ENCODE data around the gene STRADB.
"Not testable (repeated sequence)": the region's sequence is repeated elsewhere in the genome, so short reads cannot be mapped to it uniquely, and the experiment has no call there.

The STRADB gene

GRCh38 chr2:201430322-201430721 lies 21.2 kb upstream of the STRADB start:
- DNase-seq (ENCODE audit: low read depth, low spot score) = not testable (repeated sequence)

- no peak for DNase-seq (ENCODE audit: low read depth, low spot score)
Measured at GRCh38 chr2:201430839-201431238, 20.7 kb upstream of the STRADB start.

DNA sequence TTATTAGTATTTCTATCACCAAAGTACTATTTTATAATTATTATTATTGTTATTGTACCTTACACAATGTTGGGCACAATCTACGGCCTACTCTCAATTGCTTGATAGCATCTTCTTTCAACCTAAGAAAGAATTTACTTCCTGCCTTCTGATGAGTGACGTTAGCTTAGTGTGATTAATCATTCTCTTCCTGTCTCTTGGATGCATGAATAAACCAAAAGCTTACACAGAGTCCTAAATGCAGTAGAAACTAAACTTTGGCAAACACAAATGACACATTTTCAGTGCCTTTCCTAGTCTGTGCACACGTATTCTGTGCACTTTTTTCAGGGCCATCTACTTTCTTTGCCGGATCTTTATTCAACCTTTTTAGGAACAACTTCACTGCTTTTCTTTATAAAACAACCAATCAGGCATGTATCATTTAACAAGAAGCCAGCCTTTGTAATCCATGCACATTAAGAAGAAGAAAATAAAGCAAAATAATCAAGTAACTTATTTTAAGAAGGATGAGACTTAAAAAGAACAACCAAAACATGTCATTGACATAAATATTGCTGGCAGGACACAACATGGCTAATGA lies 19.4 kb upstream of the STRADB start:
- DNase-seq (ENCODE audit: low read depth, low spot score) = no peak

GRCh38 chr2:201432621-201433393 lies 18.7 kb upstream of the STRADB start:
- peak; percentile 9 for DNase-seq (ENCODE audit: low read depth, low spot score)

GRCh38 chr2:201433394-201433995 lies 18.0 kb upstream of the STRADB start:
- no peak for DNase-seq (ENCODE audit: low read depth, low spot score)

- no peak for DNase-seq (ENCODE audit: low read depth, low spot score)
Measured at GRCh38 chr2:201436141-201436540, 15.4 kb upstream of the STRADB start.

DNA sequence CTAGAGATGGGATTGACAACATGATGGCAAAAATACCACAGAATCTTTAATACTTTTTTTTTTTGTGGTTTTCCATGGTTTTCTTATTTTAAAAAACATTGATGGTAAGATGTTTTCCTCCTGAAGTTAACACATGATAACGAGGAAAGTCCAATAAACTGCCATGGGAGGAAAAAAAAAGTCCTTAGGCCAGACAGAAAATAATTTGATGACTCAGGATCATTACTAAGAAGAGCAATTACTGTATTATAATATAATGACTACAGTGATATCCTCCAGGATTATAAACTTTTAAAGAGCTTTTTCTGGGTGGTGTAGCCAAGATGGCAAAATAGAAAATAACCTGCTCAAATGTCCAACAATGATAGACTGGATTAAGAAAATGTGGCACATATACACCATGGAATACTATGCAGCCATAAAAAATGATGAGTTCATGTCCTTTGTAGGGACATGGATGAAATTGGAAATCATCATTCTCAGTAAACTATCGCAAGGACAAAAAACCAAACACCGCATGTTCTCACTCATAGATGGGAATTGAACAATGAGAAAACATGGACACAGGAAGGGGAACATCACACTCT lies 12.1 kb upstream of the STRADB start:
- DNase-seq (ENCODE audit: low read depth, low spot score) = not testable (repeated sequence)

DNA sequence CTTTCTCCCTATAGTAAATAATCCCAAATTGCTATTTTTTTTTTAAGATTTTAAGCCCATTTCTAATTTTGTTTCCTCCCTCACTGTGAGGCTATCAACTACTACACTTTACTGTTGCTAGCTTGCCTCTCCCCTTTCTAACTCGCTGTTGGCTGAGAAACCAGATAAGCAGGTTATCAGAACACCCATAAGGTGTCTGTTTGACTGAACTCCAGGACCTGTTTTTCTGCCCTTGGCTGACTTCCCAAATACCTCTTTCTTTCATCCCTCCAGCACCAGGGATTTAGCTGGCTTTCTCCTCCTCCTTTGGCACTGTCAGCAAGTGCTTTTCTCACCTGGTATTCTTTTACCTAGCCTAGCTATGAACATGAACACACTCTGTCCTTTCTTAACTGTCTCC lies 11.4 kb upstream of the STRADB start:
- peak; percentile 87 for DNase-seq (ENCODE audit: low read depth, low spot score)

- DNase-seq (ENCODE audit: low read depth, low spot score) = no peak
Measured at GRCh38 chr2:201441409-201441808, 10.1 kb upstream of the STRADB start.

DNA sequence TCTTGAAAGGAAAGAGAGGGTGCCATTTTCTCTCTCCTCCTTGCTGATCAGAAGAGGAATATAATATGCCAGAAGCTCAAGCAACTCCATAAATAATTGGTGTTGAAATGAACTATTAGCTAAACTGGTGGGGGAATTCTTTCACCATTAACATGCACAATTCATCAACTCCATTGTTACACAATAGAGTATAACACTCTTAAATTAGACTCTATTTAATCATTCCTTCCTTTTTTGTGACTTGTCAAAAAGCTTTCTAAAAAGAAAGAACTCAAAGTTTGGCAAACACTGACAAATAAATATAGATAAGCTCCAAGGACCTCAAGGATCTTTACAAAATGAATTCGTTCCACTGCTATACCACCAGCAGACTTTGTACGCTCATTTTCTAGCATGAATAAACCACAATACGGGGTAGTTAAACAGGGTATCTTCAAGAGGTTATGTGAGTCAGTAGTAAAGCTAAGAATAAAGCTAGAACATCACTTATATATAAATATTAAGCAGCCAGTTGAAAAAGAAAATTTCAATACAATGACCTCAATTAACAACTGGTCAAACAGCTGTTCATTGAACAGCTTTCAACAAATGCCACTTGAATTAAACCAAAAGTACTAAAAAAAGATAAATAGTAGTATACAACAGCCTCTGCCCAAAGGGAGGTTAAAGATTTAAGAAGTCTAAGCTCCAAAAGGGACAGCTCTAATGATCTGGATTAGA lies 6.6 kb upstream of the STRADB start:
- DNase-seq (ENCODE audit: low read depth, low spot score) = no peak

DNA sequence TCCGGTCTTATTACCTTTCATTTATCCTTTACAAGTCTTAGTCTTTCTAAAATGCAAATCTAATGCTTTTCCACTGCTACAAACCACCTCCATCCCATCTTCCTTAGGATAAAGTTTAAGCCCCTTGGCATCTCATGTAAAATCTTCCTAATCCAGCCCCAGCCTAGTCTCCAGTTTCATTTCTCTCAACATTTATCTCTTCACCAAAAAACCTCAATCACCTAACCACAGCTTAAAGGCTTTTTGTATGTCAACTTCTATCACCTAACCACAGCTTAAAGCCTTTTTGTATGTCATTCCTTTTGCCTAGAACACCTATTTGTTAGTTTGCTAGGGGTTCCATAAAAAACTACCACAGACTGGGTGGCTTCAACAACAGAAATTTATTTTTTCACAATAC lies 4.5 kb upstream of the STRADB start:
- DNase-seq (ENCODE audit: low read depth, low spot score) = no peak

DNA sequence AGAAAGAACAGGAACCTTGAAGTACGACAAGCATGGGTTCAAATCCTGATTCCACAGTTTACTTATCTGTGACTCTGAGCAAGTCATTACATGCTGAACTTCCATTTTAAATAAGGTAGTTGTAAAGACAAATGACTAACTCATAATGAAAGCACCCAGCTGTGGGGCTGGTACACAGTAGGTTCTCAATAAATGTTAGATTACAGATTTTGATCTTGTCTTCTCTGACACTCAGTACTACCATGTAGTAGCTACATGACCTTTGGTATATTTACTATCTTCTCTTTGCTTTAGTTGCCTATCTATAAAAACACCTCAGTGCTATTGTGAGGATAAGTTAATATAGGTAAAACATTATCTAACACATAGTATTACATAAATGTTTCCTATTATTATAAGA lies 3.5 kb upstream of the STRADB start:
- no peak for DNase-seq (ENCODE audit: low read depth, low spot score)

DNA sequence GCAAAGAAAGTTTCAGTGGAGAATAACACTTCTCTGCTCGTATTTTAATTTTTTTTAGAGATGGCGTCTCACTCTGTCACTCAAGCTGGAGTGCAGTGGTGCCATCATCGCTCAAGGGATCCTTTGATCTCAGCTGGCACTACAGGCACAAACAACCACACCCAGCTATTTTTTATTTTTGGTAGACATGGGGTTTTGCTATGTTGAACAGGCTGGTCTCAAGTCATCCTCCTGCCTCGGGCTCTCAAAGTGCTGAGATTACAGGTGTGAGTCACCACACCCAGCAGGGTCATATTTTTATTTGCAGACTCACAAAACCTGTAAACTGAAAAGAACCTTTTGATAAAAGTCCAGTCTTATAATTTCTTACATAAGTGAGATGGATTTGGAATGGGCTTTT lies 2.8 kb upstream of the STRADB start:
- DNase-seq (ENCODE audit: low read depth, low spot score) = no peak

- no peak for DNase-seq (ENCODE audit: low read depth, low spot score)
Measured at GRCh38 chr2:201450954-201451291, 617 bp upstream of the STRADB start.

- DNase-seq (ENCODE audit: low read depth, low spot score) = no peak
Measured at GRCh38 chr2:201452058-201452921, 750 bp downstream of the STRADB start.

DNA sequence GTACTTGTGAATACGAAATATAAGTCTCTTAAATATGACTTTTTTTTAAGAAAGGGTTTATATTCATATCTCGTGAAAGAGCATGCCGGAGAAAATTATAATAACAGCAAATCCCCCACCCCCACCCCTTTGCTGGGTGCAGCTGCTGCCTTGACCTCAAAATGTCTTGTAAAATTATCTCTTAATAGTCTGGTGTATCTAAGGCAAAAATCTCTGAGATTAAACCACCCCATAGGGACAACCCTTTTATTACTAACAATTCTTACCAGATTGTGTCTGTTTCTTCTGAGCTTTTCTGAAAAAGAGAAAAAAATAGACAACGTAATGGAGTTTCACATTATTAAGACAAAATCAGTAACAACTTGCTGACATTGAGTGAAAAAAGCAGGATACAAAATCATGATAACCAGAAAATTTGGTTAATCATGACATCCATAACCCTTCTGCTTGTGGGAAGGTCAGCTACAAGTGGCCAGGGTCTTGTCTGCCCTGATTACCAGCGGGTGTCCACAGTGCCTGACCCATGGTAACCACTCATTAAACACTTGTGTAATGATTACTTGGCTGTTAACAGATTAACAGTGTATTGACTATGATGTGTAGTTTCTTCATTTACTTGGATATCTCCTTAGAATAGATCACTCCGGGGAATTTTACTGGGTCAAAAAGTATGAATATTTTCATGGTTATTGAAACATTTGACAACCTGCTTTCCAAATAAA lies 1.5 kb downstream of the STRADB start:
- no peak for DNase-seq (ENCODE audit: low read depth, low spot score)

GRCh38 chr2:201458381-201458780 lies 6.8 kb downstream of the STRADB start:
- DNase-seq (ENCODE audit: low read depth, low spot score) = no peak

GRCh38 chr2:201460532-201460931 lies 9.0 kb downstream of the STRADB start:
- DNase-seq (ENCODE audit: low read depth, low spot score) = no peak

DNA sequence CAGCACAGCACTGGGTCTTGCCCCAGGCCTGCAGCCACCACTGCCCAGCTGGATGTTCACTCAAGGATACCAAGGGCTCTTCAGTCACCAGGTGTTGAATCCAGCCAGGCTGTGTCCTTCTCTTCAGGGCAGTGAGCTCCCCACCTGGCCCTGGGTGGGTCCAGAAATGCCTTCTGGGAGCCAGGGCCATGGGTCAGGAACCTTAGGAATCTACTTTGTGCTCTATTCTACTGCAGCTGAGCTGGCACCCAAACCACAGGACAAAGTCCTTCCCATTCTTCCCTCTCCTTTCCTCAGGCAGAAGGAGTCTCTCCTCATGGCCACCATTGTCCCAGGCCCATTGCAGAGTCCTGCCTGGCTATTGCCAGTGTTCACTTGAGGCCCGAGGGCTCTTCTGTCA lies 13.0 kb downstream of the STRADB start:
- no peak for DNase-seq (ENCODE audit: low read depth, low spot score)

DNA sequence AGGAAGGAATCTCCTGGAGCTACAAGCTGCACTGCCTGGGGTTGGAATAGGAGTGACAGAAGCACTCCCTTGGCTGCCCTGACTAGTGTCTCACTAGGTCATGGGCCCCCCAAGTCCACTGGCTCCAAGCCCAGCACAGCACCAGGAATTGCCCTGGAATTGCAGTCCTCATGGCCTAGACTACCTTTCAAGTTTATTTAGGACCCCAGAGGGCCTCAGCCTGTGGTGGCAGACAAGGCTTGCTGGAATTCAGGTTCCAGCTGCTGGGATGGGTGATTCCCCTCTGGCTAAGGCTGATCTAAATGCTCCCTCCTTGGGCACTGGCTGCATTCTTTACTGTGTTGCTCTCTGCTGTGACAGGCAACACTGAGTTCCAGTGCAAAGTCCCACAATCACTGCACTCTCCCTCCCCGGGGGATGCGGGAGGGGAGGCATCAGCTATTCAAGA lies 14.0 kb downstream of the STRADB start:
- peak; percentile 63 for DNase-seq (ENCODE audit: low read depth, low spot score)
